GM21786 (cell line): ENCODE measurements around the gene POLR2I.

Experiments used
- ATAC-seq: cut with Tn5 transposase; IDR thresholded peaks from one replicate; pipeline ENCODE4 v1.9.1; 2021; ENCODE audit not compliant: unreplicated experiment

Gene POLR2I

GRCh38 chr19:36064826-36065225 is 49.8 kb downstream of the POLR2I start:
- ATAC-seq, result no peak
